GM18519 (cell line): ENCODE data around the gene KRT23.

ENCODE experiments used
- ATAC-seq: cut with Tn5 transposase; IDR thresholded peaks from one replicate; pipeline ENCODE4 v1.9.1; 2021; ENCODE audit warnings: mild to moderate bottlenecking, moderate library complexity; ENCODE audit not compliant: unreplicated experiment, low FRiP score

The KRT23 gene, protein sequence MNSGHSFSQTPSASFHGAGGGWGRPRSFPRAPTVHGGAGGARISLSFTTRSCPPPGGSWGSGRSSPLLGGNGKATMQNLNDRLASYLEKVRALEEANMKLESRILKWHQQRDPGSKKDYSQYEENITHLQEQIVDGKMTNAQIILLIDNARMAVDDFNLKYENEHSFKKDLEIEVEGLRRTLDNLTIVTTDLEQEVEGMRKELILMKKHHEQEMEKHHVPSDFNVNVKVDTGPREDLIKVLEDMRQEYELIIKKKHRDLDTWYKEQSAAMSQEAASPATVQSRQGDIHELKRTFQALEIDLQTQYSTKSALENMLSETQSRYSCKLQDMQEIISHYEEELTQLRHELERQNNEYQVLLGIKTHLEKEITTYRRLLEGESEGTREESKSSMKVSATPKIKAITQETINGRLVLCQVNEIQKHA

DNA sequence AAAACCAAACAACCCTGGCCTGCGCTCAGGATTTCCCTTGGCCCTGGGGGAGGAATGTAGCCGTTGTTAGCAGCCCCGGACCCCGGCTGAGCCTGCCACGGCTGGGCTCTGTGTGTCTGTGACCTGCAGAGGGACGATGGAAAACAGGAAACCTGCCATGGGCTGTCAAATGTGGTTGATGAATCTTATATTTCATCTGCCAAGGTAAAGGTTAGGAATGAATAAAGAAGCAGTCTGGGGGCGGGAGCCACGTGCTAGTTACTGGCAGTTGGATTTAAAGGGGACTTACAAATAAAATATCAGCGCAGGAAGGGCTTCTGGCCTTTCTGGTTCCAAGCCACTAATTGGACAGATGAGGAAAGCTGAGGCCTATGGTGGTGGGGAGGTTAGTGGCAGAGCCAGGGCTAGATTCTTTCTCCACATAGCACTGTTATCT is at the start of gene KRT23:
Gene KRT23, minus strand, starts transcription at position 263 of the 436 bp plus-strand sequence. CDS start 1,043 bp downstream, outside the sequence.
- no peak for ATAC-seq

DNA sequence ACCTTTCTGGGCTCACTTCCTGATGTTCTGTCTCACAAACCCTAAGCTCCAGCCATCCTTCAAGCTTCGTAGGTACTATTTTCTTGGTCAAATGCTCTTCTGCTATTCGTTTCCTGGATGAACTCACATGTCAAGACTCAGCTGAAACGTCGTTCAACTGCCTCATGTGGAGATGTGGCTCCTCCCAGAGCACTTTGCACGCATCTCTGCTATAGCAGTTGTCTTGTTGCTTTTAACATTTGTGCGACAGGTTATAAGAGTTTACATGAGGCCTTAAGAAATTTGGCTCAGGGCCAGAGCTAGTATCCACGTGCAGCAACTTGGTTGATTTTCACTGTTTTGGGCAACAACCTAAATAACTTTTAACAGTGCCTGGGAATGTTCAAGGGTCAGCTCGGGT is 49.5 kb upstream of the KRT23 start:
- no peak for ATAC-seq

DNA sequence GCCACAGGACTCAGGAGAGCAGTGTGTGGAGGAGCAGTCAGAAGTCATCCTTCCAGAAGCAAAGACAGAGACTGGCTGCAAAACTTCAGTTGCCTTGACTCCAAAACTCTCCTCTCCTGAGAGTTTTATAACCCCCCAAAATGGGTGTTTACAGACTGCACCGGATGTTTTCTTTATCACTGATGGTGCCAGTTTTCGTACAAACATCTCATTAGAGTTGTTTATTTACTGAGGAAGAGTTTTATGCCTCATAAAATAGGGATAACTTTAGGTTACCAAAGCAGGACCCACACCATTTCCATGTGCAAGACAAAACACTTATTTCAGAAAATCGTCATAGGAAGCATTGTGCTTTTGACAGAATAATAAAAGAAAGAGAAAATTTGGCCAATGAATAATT is 46.8 kb upstream of the KRT23 start, which contains the start of gene KRT40:
Gene KRT40, minus strand, starts transcription at position 101 of the 400 bp plus-strand sequence. Its CDS starts 53 bp downstream, at position 48.
- ATAC-seq = no peak

DNA sequence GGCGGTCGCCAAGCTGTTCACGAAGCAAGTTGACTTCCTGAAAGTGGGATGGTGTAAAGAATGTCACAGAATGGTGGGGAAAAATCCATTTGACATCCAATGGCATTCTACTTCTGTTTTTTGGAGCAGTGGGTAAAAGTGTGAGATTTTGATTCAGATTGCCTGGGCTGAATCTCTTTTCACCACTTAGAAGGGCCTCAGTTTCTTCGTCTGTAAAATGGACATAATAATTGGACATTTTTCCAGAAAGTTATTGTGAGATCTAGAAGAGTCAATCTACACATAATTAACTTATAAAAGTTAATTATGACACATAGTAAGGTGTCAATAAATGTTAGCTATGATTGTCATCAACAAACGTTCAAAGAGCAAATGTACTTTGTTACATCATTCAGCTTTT is 43.7 kb upstream of the KRT23 start:
- no peak for ATAC-seq

DNA sequence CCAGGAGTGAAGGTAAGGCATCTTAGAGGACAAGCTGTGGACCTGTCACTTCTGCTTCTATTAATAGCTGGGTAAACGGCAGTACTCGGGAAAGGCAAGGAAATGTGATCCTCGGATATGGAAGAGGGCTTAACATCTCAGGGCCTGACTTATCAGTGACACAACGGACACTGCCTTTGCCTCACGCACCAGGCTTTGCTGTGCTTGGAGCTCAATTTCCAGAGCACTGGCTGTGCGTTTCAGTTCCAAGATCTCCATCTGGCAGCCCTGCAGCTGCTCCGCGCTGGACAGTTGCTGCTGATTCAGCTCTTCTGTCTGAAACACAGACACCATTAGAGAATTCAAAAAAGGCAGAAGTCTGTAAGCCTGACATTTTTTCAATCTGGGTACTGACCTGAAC is 43.1 kb upstream of the KRT23 start:
- ATAC-seq = no peak

DNA sequence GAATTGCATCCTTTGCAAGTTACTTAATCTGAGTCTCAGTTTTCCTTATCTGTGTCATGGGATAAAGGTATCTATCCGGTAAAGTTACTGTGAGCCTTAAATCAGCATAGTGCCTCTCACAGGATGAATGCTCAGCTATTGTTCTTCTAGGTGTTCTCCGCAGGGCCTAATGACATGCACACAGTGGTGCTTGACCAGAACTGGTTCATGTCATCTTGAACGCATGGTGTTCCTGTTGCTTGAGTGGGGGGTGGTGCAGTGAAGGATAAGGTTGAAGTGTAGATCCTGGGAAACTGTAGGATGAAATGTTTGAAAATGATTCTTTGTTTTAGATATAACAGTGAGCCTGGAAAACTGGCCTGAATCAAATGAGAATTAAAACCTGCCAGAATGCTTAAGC is 42.7 kb upstream of the KRT23 start:
- ATAC-seq = no peak

DNA sequence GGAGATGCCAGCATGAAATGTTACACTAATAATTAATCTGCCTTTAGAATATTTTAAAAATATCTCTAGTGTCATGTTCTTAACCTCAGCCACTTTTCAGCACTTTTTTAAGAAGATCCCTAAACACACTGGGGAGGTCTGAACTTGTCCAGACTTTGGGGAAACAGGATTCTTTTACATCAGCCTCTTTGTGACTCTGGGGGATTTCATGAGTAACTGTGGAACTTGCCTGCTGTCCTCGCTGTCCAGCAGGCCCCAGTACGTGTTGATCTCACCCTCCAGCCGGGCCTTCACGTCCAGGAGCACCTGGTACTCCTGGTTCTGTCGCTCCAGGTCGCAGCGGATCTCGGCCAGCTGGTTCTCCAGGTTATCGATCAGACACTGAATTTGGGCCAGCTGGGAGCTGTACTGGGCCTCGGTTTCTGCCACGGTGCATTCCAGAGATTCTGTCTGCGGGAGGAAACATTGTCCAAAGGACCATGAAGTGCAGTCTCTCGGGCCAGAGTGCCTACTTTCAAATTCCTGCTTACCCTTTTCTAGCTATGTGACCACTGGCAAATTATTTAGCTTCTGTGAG is 41.2 kb upstream of the KRT23 start:
- no peak for ATAC-seq

DNA sequence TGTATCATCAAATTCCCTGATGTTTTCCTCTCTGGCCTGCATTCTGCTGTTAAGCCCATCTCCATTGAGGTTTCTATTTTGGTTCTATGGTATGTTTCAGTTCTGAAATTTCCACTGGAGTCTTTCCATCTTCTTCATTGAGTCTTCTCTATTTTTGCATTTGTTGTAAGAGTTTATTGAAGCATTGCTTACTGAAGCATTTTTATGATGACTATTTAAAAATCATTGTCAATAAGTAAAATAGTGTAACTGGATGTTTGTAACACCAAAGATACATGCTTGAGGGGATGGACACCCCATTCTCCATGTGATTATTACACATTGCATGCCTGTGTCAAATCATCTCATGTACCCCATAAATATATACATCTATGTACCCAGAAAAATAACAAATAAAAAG is 38.1 kb upstream of the KRT23 start:
- no peak for ATAC-seq

DNA sequence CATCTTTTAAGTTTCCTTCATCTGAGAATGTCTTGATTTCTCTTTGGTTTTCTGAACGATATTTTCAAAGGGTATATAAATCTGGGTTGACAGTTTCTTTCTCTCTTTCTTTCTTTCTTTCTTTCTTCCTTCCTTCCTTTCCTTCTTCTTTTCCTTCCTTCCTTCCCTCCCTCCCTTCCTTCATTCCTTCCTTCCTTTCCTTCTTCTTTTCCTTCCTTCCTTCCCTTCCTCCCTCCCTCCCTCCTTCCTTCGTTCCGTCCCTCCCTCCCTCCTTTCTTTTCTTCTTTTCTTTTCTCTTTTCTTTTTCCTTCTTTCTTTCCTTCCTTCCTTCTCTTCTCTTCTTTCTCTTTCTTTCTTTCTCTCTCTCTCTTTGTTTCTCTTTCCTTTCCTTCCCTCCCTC is 36.9 kb upstream of the KRT23 start:
- ATAC-seq = no peak

DNA sequence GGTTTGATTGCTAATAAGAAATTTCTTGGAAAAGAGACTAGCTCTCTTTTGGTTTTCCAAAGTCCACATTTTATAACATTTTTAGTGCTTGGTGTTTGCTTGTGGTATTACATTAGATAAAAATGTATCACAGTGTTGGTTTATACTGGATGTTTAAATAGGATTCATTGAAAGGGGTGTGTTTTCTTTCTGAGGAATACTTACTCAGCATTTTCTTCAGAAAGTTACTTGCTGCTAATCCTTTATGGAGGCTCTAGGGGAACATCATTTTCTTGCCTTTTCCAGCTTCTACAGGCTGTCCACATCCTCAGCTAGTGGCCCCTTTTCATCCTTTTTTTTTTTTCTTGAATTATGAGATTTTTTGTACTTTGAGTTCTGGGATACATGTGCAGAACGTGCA is 30.1 kb upstream of the KRT23 start:
- no peak for ATAC-seq

DNA sequence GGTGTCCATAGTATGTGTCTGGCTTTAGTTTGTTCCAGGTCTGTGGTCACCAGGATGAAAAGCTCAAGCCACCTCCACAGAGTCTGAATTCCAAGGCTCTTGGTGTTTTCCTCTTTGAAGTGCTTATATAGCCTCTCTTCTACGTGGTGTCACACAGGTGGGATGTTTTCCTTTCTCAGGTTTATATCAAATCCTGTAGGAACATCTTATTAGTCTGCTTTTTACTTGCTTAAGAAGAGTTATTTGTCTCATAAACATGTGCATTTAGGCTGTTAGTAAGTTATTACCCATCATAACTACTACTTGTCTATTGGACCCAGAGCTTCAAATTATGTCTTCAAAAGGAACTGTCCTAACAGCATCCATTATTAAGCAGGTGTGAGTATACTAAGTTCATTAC is 29.4 kb upstream of the KRT23 start, which contains the start of gene KRT39:
Gene KRT39, minus strand, starts transcription at position 101 of the 400 bp plus-strand sequence. Its CDS starts 92 bp downstream, at position 9.
- no peak for ATAC-seq

DNA sequence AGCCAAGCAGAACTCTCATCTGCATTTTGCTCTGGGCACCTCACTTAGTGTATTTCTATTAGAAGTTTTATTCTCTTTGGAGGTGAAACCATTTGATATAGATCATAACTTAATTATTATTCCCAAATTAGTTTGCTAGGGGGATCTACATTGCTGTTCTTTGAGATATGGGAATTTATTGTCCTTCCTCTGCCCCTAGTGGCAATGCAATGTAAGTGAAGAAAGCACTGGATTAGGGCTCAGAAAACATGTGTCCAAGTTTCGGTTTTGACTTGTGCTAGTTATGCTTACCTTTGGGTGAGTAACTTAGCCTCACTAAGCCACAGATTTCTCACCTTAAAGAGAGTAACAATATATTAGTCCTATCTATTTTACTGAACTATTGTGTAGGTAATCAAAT is 26.4 kb upstream of the KRT23 start:
- no peak for ATAC-seq

DNA sequence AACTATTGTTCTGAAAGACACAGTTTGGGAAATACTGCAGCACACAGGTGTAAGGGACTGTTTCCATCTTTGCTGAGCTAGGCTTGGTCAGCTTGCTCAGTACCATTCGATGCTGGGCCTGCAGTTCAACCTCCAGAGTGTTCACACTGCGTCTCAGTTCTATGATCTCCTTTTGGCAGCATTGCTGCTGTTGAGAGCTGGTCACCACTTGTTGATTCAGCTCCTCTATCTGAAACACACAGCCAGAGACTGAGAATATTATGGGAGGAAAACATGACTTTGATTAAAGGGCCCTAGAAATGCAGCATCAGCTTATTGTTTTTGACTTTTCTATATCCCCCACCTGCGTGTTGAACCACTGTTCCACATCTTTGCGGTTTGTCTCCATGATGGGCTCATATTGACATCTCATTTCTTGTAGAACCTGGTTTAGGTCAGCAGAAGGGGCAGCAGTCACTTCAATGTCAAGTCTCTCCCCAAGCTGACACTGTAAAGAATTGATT is 24.7 kb upstream of the KRT23 start:
- no peak for ATAC-seq

DNA sequence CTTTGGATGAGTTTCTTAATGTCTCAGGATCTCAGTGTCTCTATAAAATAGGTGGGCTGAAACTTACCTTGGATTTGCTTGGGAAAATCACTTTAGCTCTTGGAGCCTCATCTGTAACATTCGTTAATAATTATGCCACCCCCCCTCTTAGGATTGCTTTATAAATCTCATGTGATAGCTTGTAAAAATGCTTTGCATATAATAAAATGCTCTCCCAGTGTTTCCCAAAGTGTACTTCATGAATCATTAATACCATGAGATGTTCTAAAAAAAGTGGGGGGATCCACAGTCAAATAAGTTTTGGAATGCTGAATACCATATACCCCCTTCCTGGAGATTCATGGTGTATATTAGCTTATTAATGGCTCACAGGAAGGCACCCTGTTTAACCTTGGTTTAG is 24.1 kb upstream of the KRT23 start:
- no peak for ATAC-seq

DNA sequence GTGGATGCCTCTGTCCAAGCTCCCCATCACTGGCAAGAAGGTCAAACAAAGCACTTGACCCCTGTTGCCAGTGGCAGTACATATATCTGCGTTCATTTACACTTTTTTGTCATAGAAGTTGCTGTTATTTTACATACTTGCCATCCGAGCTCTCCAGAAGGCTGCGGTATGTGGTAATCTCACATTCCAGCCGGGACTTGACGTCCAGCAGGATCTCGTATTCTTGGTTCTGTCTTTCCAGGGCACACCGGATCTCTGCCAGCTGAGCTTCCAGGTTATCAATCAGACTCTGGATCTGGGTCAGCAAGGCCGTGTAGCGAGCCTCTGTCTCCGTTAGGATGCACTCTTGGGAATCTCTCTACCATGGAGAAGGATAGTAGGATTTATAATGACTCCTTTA is 22.7 kb upstream of the KRT23 start:
- ATAC-seq = no peak

DNA sequence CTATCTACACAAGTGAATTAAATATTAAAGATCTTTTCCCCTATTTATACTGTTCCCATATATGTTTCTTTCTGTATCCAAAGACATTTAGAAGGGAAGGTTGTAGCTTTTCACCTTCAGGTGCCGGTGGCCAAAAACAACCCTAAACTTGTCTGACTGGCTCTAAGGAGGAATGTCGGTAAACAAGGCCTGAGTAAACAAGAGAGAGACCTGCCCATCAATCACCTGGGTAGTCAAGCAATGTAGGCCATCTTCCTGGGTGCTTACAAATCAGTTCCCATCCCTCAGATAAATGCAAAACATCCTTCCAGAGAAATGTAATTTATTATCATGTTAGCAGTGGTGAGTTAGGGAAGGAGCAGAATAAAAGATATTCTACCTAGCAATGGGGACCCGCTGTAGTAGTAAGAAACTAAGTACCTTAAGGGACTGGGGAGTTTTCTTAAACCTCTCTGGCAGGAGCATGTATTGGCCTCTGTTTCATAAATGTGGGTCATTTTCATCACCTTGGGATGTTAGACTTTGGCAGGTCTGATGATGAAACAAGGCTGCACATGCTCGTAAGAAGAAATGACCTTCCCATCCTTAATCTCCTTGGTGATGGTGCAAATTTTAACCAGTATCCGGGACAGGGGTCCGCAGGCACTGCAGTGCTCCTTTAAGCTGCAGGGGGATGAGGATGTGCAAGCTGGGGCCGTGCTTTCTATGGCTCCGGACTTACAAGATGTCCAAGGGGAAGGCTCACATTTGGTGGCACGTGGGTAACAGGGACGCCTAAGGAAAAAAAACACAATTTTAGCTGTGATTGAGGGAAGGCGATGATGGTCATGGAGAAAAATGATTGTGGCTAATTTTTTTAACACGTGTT is 20.9 kb upstream of the KRT23 start:
- ATAC-seq = no peak

DNA sequence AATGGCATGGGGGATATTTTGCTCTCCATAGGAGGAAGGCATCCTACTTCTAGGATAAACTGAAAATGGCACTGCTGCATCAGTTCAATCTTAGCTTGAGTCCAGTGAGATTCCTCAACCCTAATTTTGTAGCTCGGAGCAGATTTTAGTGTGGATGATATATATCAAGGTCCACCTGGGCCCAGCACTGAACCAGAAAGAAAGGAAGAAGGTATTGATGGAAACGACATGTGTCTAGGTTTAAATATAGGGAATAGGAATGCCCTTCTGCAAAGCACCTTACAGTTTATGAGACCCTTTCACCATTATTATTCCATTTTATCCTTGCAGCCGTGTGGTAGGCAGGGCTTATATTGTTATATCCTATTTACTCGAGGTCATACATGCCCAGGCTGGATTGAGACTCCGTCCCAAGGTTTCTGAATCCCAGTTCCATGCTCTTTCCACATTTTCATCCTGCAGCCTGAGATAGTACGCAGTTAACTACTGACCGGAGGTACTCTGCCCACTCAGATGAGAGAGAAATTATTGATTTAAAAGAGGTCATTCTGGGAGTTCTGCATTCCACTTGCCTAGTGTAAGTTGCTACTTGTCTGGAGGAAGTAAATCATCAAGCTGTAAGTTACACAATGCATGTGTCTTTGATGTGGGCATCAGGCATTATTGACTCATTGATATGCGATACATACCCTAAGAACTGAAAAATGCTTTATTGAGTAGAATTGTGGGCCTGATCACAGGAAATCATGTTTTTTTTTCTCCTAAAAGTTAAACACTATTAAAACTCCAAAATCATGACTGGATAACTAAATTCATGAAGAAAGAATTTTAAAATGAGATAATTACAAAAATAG is 19.2 kb upstream of the KRT23 start:
- no peak for ATAC-seq

DNA sequence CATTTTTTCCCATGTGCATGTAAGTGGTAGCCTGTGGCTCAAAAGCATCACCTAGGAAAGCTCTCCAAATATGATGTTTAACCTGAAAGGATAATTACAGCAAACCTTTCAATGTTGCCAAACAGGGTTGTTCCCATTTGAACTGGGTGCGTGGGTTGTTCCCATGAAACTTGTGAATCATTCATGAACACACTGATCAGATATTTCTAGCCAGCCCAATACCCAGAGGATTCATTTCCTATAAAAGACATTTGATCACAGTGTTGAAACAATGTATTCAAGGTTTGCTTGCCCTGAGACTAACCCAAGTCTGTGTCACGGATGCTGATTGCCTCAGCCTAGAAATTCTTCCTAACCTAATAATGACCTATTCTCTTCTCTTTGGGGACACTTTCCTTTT is 16.4 kb upstream of the KRT23 start:
- ATAC-seq = no peak

DNA sequence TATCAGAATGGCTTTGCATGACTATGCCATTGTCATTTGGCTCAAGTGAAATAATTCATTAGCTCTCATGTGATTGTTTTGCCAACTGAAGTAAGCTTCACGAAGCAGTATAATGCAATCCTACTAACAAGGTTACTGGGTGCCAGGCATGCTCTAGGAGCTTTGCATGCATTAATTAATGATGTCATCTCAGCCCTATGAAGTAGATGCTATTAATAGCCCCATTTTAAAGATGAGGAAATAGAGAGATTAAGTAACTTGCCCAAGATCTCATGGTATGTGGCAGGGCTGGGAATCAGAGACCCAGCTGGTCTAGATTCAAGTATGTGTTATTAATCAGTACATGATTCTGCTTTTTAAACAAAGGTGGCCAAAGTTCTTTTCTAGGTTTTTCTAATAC is 15.2 kb upstream of the KRT23 start:
- ATAC-seq = no peak

DNA sequence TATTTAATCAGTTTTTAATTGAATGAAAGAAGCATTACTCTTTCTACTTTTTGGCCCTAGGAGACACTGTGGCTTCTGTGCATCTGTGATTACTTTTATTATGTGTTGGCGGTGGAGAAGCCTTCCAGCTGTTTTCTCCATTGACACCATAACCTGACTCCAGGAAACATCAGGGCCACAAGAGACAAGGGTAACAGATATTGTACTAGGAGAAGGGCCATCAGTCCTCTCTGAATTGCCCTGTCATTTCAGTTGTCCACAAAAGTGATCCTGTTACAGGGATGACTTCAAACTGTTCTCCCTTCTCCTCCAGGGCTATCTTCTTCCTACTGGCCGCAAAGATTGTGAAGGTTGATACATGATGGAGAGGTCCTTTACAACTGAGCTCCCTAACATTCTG is 14.7 kb upstream of the KRT23 start:
- ATAC-seq = no peak
